NB4 (cell line): ENCODE measurements around the gene CLPX.

Experiments
- CTCF ChIP-seq: IDR thresholded peaks from one replicate; pipeline ENCODE4 v1.5.1; 2012; ENCODE audit warnings: low read depth, low read length
- POLR2A ChIP-seq: IDR thresholded peaks from 2 replicates; pipeline ENCODE4 v1.6.1; 2011; ENCODE audit warnings: mild to moderate bottlenecking; ENCODE audit not compliant: insufficient read length; ENCODE audit errors: extremely low read depth

GRCh38 chr15:65101891-65102708, 83.0 kb downstream of the CLPX start:
- TF ChIP-seq CTCF (no peak), POLR2A (no peak)
